Large intestine (tissue), 3 donors: ENCODE results near the gene UBA6. TPM values are rescaled to one million over a fixed set of nuclear protein-coding genes. Genes with fewer than 3 reads are reported as not detected.
A peak's percentile ranks its signal among the peaks of the same experiment; 100 is the strongest.

Experiments
- DNase-seq, 2 donors: peaks; one replicate each; pipeline versions ENCODE4 v3.0.0 to v3.0.0-alpha.2; 2013
- H3K27ac ChIP-seq: one replicate; pipeline ENCODE4 v1.5.1; 2013; ENCODE audit warnings: low read length
- H3K27me3 ChIP-seq: 2 replicates; pipeline ENCODE4 v1.6.1; 2013; ENCODE audit warnings: low read length; ENCODE audit not compliant: control insufficient read depth, insufficient read depth
- H3K36me3 ChIP-seq: 2 replicates; pipeline ENCODE4 v1.6.1; 2013; ENCODE audit warnings: low read length; ENCODE audit not compliant: control insufficient read depth, insufficient read depth
- H3K4me1 ChIP-seq: one replicate; pipeline ENCODE4 v1.6.1; 2013; ENCODE audit warnings: low read length; ENCODE audit not compliant: control insufficient read depth, insufficient read depth
- H3K4me3 ChIP-seq: one replicate; pipeline ENCODE4 v1.5.1; 2013; ENCODE audit warnings: low read length
- H3K9me3 ChIP-seq: one replicate; pipeline ENCODE4 v1.6.1; 2013; ENCODE audit warnings: mild to moderate bottlenecking, low read depth, low read length, moderate library complexity; ENCODE audit not compliant: control insufficient read depth
- WGBS: methylation state at CpG from one replicate; pipeline ENCODE4 v1.1.5; 2013; ENCODE audit warnings: low lambda C conversion rate; ENCODE audit not compliant: insufficient coverage; 5-methylcytosine and 5-hydroxymethylcytosine counted together
- polyA plus RNA-seq: library from polyadenylated mRNA; unstranded; fragments of 120-200 nt; gene quantifications from one replicate; pipeline ENCODE4 v1.2.1, GENCODE V29; 2013

The UBA6 gene
- polyA plus RNA-seq, 1 donor, result 27.2 TPM

DNA sequence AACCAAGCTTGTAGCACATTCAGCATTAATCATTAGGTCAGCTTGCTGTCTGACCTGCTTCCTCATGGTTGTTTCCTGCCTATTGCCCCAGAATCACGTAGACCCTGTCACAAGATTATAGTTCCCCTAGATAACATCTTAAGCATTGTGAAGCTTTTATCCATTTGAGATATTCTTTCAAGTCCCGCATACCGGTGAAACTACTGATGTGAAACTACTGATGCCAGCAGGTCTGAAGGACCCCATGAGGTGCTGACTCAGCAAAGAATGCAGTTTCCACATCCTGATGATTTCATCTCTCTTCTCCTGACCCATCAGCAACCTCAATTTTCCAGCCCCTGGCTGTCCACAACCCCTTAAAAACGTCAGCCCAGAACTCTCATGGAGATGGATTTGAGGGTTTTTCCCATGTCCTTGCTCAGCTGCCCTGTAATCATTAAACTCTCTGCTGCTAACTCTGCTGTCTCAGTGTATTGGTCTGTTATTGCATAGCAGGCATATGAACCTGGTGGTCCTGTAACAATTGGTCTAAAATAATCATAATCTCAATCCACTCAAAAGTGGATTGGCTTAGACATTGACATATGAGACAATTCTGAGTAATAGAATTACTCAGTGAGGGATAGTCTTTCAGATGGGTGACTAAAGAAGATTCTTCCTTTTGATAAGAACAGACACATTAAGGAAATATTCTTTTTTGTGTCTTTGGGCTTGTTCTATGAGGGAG is 26.3 kb upstream of the UBA6 start:
- Histone ChIP-seq H3K36me3 (peaks cover 2% of the 10 kb centered on the region), H3K9me3 (no peaks in the 10 kb centered on the region), H3K4me3 (no peak overlapping the region), H3K27ac (no peak overlapping the region), H3K4me1 (no peaks in the 10 kb centered on the region), H3K27me3 (no peaks in the 10 kb centered on the region)
- 100% methylated on average over 1 of the region's 4 CpGs for WGBS
- DNase-seq, result no peak

DNA sequence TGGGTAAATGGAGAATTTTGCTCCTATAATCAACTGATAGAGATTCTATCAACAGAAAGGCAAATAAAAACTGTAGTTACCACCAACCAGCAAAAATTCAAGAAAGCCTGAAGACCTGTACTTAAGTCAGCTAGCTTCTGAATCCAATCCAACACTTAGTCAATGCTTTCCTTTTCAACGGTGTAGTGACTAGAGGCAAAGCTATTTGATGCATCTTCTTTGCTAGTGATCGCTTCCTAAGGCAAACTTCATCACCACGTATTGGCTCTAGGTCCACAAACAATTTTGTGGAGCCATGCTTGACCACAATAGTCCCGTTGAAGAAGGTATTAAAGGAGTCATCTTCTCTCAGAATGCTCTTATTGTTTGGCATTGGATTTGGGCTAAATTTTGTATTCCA is 25.0 kb upstream of the UBA6 start:
- no peaks in the 10 kb centered on the region for H3K27me3 ChIP-seq
- H3K4me3 ChIP-seq, result no peak overlapping the region
- no peak for DNase-seq
- H3K4me1 ChIP-seq, result no peaks in the 10 kb centered on the region
- H3K27ac ChIP-seq, result no peak overlapping the region
- peaks cover 7% of the 10 kb centered on the region for H3K36me3 ChIP-seq
- H3K9me3 ChIP-seq, result no peaks in the 10 kb centered on the region
- 100% methylated on average over 2 of the region's 4 CpGs for WGBS

DNA sequence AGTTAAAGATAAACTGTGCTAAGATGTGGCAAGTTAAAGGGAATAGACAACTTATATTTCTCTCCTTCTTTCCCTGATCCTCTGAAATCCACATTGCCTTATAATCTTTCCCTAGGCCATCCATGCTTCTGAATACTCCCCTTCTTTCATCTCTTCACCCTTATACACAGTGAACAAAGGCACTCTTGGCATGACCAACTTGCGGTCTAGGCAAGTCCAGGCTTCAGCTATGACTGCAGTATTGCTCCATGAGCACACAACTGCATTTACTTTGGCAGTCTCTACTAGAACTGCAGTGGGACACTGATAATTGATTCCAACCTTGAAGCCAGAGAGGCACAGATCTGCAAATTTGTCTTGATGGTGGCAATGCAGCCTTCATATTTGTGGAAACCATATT is 24.2 kb upstream of the UBA6 start:
- Histone ChIP-seq H3K27ac (no peak overlapping the region), H3K4me1 (no peaks in the 10 kb centered on the region), H3K9me3 (no peaks in the 10 kb centered on the region), H3K36me3 (peaks cover 14% of the 10 kb centered on the region), H3K27me3 (no peaks in the 10 kb centered on the region), H3K4me3 (no peak overlapping the region)
- no peak for DNase-seq
- WGBS, result no CpG with 5 or more reads among the region's 1 CpG

DNA sequence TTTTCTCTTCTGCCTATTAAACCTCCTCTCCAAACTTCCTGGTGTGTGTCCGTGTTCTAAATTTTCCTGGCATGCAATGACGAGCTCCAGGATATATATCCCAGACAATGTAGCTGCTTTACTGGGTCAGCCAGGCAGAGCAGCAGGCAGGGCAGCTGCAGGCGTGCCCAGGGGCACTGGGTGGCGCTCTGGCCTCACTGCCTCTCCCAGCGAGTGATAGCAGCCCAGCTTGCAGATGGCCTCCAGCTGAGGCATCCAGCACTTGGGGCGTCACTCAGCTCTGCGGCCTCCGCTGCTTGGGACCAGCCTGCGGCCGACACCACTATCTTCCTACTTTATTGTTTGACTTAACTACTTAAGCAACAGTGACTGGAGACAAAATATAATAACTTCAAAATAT is 23.0 kb upstream of the UBA6 start:
- Histone ChIP-seq H3K27me3 (no peaks in the 10 kb centered on the region), H3K36me3 (peaks cover 14% of the 10 kb centered on the region), H3K27ac (no peak overlapping the region), H3K4me3 (no peak overlapping the region), H3K9me3 (no peaks in the 10 kb centered on the region), H3K4me1 (no peaks in the 10 kb centered on the region)
- no peak for DNase-seq
- WGBS, result no CpG with 5 or more reads among the region's 10 CpGs

DNA sequence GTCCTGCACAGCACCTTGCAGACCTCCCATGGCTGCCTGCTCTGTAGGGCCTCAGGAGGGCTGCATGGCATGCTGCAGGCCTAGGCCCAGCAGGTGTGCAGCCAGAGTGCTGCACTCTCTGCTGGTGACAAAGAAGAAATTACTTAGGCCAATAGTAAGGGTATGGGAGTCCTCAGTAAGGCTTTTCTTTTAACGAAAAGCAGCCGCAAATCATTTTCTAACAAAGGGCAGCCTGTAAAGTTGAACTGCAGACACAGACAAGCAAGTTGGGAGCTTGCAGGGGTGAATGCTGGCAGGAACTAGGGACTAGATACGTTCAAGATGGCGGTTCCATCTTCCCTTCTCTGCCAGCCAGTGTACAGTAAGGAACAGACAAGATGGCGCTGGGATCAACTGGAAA is 22.4 kb upstream of the UBA6 start:
- Histone ChIP-seq H3K4me3 (no peak overlapping the region), H3K9me3 (no peaks in the 10 kb centered on the region), H3K36me3 (peaks cover 14% of the 10 kb centered on the region), H3K27me3 (no peaks in the 10 kb centered on the region), H3K4me1 (no peaks in the 10 kb centered on the region), H3K27ac (no peak overlapping the region)
- DNase-seq, result no peak
- WGBS, result no CpG with 5 or more reads among the region's 5 CpGs

DNA sequence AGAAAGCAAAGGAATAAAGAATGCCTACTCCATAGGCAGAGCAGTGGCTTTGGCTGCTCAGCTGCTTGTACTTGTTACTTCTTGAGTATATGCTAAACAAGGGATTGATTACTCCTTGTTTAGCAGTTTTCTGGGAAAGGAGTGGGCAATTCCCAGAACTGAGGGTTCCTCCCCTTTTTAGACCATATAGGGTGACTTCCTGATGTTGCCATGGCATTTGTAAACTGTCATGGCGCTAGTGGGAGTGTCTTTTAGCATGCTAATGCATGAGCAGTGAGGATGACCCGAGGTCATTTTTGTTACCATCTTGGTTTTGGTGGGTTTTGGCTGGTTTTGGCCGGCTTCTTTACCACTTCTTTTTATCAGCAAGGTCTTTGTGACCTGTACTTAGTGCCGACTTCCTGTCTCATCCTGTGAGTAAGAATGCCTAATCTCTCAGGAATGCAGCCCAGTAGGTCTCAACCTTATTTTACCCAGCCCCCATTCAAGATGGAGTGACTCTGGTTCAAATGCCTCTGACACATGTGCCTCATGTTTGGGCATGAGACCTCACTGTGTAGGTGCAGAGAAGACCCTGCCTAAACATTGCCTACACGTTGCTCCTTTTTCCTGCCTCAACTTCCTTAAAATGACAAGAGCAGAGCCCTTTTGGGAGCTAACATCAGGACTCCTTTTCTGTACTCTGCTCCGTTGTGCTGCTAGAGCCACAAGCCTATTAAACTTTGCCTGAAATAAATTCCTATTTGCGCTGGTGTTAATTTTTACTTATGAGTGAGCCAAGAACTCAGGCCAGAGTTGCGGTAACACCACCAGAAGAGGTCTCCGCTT is 21.0 kb upstream of the UBA6 start:
- no peaks in the 10 kb centered on the region for H3K9me3 ChIP-seq
- no peaks in the 10 kb centered on the region for H3K27me3 ChIP-seq
- no peak overlapping the region for H3K27ac ChIP-seq
- DNase-seq, result peak in 1 of 2 donors; percentile 9
- H3K4me1 ChIP-seq, result no peaks in the 10 kb centered on the region
- WGBS, result 87% methylated on average over 3 of the region's 9 CpGs
- peaks cover 20% of the 10 kb centered on the region for H3K36me3 ChIP-seq
- H3K4me3 ChIP-seq, result no peak overlapping the region

DNA sequence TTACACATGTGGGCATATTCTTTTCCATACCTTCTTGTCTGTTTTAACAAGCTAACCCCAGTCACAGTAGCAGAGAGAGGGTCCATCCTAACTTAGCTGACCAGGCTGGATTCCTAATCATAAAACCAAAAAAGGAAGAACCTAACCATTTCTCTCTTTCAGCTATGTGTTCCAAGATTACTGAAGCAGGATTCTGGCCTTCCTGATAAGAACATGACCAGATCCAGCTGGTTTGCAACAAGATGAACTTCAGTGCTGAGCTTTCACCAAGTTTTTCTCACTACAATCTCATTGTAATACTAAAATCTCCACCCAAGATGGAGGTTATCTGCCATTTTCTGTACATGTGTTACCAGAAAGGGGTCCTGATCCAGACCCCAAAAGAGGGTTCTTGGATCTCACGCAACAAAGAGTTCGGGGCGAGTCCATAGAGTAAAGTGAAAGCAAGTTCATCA is 20.4 kb upstream of the UBA6 start:
- no peak for DNase-seq
- Histone ChIP-seq H3K4me1 (no peaks in the 10 kb centered on the region), H3K27me3 (no peaks in the 10 kb centered on the region), H3K9me3 (no peaks in the 10 kb centered on the region), H3K4me3 (no peak overlapping the region), H3K36me3 (peaks cover 27% of the 10 kb centered on the region), H3K27ac (no peak overlapping the region)
- WGBS, result no CpG with 5 or more reads among the region's 3 CpGs

DNA sequence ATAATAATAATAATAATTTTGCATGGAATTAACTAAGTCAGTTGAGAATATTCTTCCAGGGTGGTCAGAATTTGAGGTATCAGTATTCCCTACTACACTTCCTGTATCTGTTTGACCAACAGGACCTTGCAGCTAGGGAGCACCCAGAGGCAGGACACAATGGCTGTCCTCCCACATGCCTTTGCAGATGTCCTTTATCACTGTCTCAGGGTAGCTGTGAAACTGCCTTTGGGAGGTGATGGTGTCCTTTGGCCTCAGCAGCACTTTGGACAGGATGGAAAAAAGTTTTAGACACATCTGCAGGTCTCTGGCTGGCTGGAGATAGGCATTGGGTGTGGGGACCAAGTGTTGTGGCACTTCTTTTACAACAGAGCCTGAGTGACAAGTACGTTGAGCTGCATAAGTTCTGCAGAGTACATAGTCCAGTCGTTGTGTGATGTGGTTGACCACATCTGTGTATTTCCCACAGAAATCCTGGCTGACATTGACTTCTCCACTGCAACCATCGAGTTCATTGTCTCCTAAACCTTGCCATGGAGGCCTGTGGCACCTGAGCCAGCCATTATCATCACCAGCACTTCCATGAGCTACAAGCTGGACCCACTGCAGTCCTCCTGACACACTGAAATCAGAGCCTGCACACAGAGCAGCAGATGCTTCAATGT is 19.1 kb upstream of the UBA6 start:
- DNase-seq, result no peak
- H3K27me3 ChIP-seq, result no peaks in the 10 kb centered on the region
- no CpG with 5 or more reads among the region's 3 CpGs for WGBS
- no peak overlapping the region for H3K4me3 ChIP-seq
- H3K36me3 ChIP-seq, result peaks cover 32% of the 10 kb centered on the region
- no peaks in the 10 kb centered on the region for H3K9me3 ChIP-seq
- H3K4me1 ChIP-seq, result no peaks in the 10 kb centered on the region
- no peak overlapping the region for H3K27ac ChIP-seq

DNA sequence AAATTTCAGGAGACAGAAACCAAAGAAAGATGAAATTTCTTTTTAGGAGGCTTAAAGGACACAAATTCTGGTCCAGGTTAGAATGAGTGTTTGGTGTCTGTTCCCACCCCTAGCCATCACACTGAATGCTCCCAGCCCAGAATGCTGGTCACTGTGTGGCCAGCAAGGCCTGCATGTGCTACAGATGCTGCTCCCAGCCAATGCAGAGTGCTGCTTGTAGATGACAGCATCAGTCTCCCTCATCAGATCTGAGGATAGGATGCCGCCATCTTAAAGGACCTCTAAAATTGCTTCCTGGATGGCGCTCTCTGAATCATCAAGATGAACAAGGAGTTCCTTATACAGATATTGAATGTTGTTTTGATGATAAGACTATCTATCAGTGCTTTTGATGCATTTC is 17.9 kb upstream of the UBA6 start:
- WGBS, result no CpG with 5 or more reads among the region's 2 CpGs
- no peaks in the 10 kb centered on the region for H3K9me3 ChIP-seq
- no peak for DNase-seq
- H3K27me3 ChIP-seq, result no peaks in the 10 kb centered on the region
- H3K4me3 ChIP-seq, result no peak overlapping the region
- H3K27ac ChIP-seq, result no peak overlapping the region
- peaks cover 32% of the 10 kb centered on the region for H3K36me3 ChIP-seq
- peaks cover 2% of the 10 kb centered on the region for H3K4me1 ChIP-seq

DNA sequence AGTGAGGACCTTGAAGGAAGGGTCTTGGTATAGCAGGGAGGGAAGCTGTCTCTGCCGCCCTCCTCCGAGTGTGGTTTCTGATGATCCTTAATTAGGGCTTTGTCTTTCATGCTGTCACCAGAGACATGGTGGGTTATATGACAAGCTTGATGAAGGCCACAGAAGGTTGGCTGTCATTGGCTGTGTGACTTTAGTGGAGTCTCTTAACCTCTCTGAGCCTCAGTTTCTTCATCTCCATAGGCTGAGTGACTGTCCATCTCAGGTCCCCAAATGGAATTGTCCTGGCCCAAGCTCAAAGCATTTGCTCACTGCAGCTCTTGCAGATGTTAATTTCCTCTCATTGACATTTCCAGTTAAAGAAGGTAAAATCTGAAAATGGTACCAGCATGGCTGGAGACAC is 16.6 kb upstream of the UBA6 start:
- no CpG with 5 or more reads among the region's 2 CpGs for WGBS
- H3K27ac ChIP-seq, result no peak overlapping the region
- peaks cover 2% of the 10 kb centered on the region for H3K4me1 ChIP-seq
- DNase-seq, result no peak
- peaks cover 32% of the 10 kb centered on the region for H3K36me3 ChIP-seq
- H3K4me3 ChIP-seq, result no peak overlapping the region
- no peaks in the 10 kb centered on the region for H3K9me3 ChIP-seq
- H3K27me3 ChIP-seq, result no peaks in the 10 kb centered on the region
